Esophagus muscularis mucosa (tissue), 3 donors: ENCODE data around the gene CLDN10.

ENCODE experiments used
- CTCF ChIP-seq, 3 experiments: fragments of 200-600 bp in 2 of 3; fragments of 450-650 bp in 1 of 3; sonication (generic) in 2 of 3; IDR thresholded peaks; one replicate each; pipeline ENCODE4 v1.5.1; 2017 to 2019; ENCODE audit warnings: antibody characterized with exemption in 3 of 3, mild to moderate bottlenecking in 2 of 3, moderate library complexity in 1 of 3
- POLR2A ChIP-seq: fragments of 450-650 bp; IDR thresholded peaks from one replicate; pipeline ENCODE4 v1.6.1; 2017; ENCODE audit warnings: antibody characterized with exemption, moderate library complexity, mild to moderate bottlenecking, low read depth
- POLR2AphosphoS5 ChIP-seq, 2 donors: sonication (generic); formaldehyde crosslinking; IDR thresholded peaks; one replicate each; pipeline ENCODE4 v1.6.1; 2017; ENCODE audit warnings: antibody characterized with exemption in 2 of 2

- TF ChIP-seq POLR2A (no peak), CTCF (IDR thresholded peaks at IDR 0.05) (no peak), POLR2AphosphoS5 (IDR thresholded peaks at IDR 0.05) (no peak)
Measured at GRCh38 chr13:95570016-95570415, 17.5 kb downstream of the CLDN10 start.
